H9 (cell line): ENCODE data around the gene TYMP. TPM values are rescaled to one million over a fixed set of nuclear protein-coding genes. Genes with fewer than 3 reads are reported as not detected.

Experiments
- DNase-seq: peaks from one replicate; pipeline ENCODE4 v3.0.0-alpha.2; 2017
- H2AFZ ChIP-seq: one replicate; pipeline ENCODE4 v1.6.1; 2013; ENCODE audit warnings: mild to moderate bottlenecking, low read length, control low read depth, moderate library complexity
- H2AK5ac ChIP-seq: 2 replicates; pipeline ENCODE4 v1.6.1; 2013; ENCODE audit warnings: low read length, control low read depth, mixed read lengths; ENCODE audit not compliant: insufficient read length
- H2BK120ac ChIP-seq: one replicate; pipeline ENCODE4 v1.6.1; 2013; ENCODE audit warnings: low read depth, mild to moderate bottlenecking, low read length, control low read depth, inconsistent platforms; ENCODE audit not compliant: poor library complexity, severe bottlenecking
- H2BK12ac ChIP-seq: 2 replicates; pipeline ENCODE4 v1.6.1; 2013; ENCODE audit warnings: low read length, control low read depth, mixed read lengths, low read depth; ENCODE audit not compliant: insufficient read length
- H2BK15ac ChIP-seq: 2 replicates; pipeline ENCODE4 v1.6.1; 2013; ENCODE audit warnings: low read depth, low read length, control low read depth
- H2BK20ac ChIP-seq: one replicate; pipeline ENCODE4 v1.6.1; 2013; ENCODE audit warnings: low read depth, mild to moderate bottlenecking, low read length, control low read depth, inconsistent platforms; ENCODE audit not compliant: poor library complexity, severe bottlenecking
- H2BK5ac ChIP-seq: 2 replicates; pipeline ENCODE4 v1.6.1; 2013; ENCODE audit warnings: low read length, control low read depth, mixed read lengths; ENCODE audit not compliant: insufficient read length
- H3K14ac ChIP-seq: 2 replicates; pipeline ENCODE4 v1.6.1; 2013; ENCODE audit warnings: low read length, control low read depth; ENCODE audit not compliant: insufficient read depth
- H3K18ac ChIP-seq: 2 replicates; pipeline ENCODE4 v1.6.1; 2013; ENCODE audit warnings: low read depth, mild to moderate bottlenecking, mixed read lengths, low read length, control low read depth; ENCODE audit not compliant: insufficient read length
- H3K23ac ChIP-seq: 2 replicates; pipeline ENCODE4 v1.6.1; 2013; ENCODE audit warnings: low read length, control low read depth, mixed read lengths, low read depth; ENCODE audit not compliant: insufficient read length
- H3K23me2 ChIP-seq: 2 replicates; pipeline ENCODE4 v1.6.1; 2013; ENCODE audit warnings: low read depth, mild to moderate bottlenecking, mixed read lengths, low read length, control low read depth; ENCODE audit not compliant: insufficient read length, poor library complexity, severe bottlenecking
- H3K27ac ChIP-seq: 2 replicates; pipeline ENCODE4 v1.5.1; 2013; ENCODE audit warnings: low read length, control low read depth, mixed read lengths, low read depth; ENCODE audit not compliant: insufficient read length
- H3K27me3 ChIP-seq: 2 replicates; pipeline ENCODE4 v1.6.1; 2013; ENCODE audit warnings: low read length, control low read depth, inconsistent platforms; ENCODE audit not compliant: insufficient read depth
- H3K4ac ChIP-seq: 2 replicates; pipeline ENCODE4 v1.6.1; 2013; ENCODE audit warnings: low read depth, mild to moderate bottlenecking, control low read depth, inconsistent platforms, low read length, moderate library complexity
- H3K4me1 ChIP-seq: 2 replicates; pipeline ENCODE4 v1.6.1; 2013; ENCODE audit warnings: low read length, control low read depth, inconsistent platforms; ENCODE audit not compliant: insufficient read depth
- H3K4me2 ChIP-seq: 2 replicates; pipeline ENCODE4 v1.6.1; 2013; ENCODE audit warnings: low read length, control low read depth, mixed read lengths; ENCODE audit not compliant: insufficient read length, insufficient read depth
- H3K56ac ChIP-seq: 2 replicates; pipeline ENCODE4 v1.6.1; 2013; ENCODE audit warnings: low read depth, mild to moderate bottlenecking, mixed read lengths, low read length, control low read depth; ENCODE audit not compliant: insufficient read length
- H3K79me1 ChIP-seq: 2 replicates; pipeline ENCODE4 v1.6.1; 2013; ENCODE audit warnings: low read depth, mild to moderate bottlenecking, moderate library complexity, low read length, control low read depth, inconsistent platforms; ENCODE audit not compliant: insufficient read depth, poor library complexity, severe bottlenecking
- H3K79me2 ChIP-seq: 2 replicates; pipeline ENCODE4 v1.6.1; 2013; ENCODE audit warnings: low read length, control low read depth, inconsistent platforms; ENCODE audit not compliant: insufficient read depth
- H3K9ac ChIP-seq: 2 replicates; pipeline ENCODE4 v1.6.1; 2013; ENCODE audit warnings: low read length, control low read depth, mixed read lengths; ENCODE audit not compliant: insufficient read length; ENCODE audit errors: extremely low read depth
- H3K9me3 ChIP-seq: one replicate; pipeline ENCODE4 v1.6.1; 2013; ENCODE audit warnings: low read depth, low read length, inconsistent platforms; ENCODE audit not compliant: control insufficient read depth
- H3T11ph ChIP-seq: one replicate; pipeline ENCODE4 v1.6.1; 2013; ENCODE audit warnings: mild to moderate bottlenecking, low read length, control low read depth, inconsistent platforms
- H4K20me1 ChIP-seq: one replicate; pipeline ENCODE4 v1.6.1; 2013; ENCODE audit not compliant: control insufficient read depth, insufficient read length, insufficient read depth
- H4K5ac ChIP-seq: 2 replicates; pipeline ENCODE4 v1.6.1; 2013; ENCODE audit warnings: low read depth, mild to moderate bottlenecking, mixed read lengths, low read length, control low read depth; ENCODE audit not compliant: insufficient read length
- H4K8ac ChIP-seq: replicated peaks from 2 replicates; pipeline ENCODE4 v1.6.1; 2013; ENCODE audit warnings: low read length, control low read depth, mixed read lengths, low read depth; ENCODE audit not compliant: insufficient read length
- H4K91ac ChIP-seq: 2 replicates; pipeline ENCODE4 v1.6.1; 2013; ENCODE audit warnings: low read depth, mild to moderate bottlenecking, moderate library complexity, mixed read lengths, low read length, control low read depth; ENCODE audit not compliant: insufficient read length
- H3K27ac Mint-ChIP-seq, 3 experiments: 2 replicates in 2 of 3; 3 replicates in 1 of 3; pipeline ENCODE4 v1.8.0; 2020 to 2021; ENCODE audit warnings: mixed read lengths in 3 of 3, mild to moderate bottlenecking in 1 of 3, moderate library complexity in 1 of 3
- H3K27me3 Mint-ChIP-seq: 2 replicates; pipeline ENCODE4 v1.8.0; 2021; ENCODE audit warnings: low read depth, mild to moderate bottlenecking, moderate library complexity, mixed read lengths
- H3K36me3 Mint-ChIP-seq, 3 experiments: 2 replicates in 2 of 3; 3 replicates in 1 of 3; pipeline ENCODE4 v1.8.0; 2020 to 2021; ENCODE audit warnings: low read depth in 3 of 3, mixed read lengths in 3 of 3; ENCODE audit not compliant: insufficient read depth in 1 of 3
- H3K4me1 Mint-ChIP-seq, 2 experiments: 2 replicates each; pipeline ENCODE4 v1.8.0; 2020; ENCODE audit warnings: mixed read lengths in 2 of 2
- H3K4me3 Mint-ChIP-seq, 2 experiments: 2 replicates in 1 of 2; 3 replicates in 1 of 2; pipeline ENCODE4 v1.8.0; 2020 to 2021; ENCODE audit warnings: mild to moderate bottlenecking in 2 of 2, mixed read lengths in 2 of 2, moderate library complexity in 1 of 2
- H3K9me3 Mint-ChIP-seq, 2 experiments: 2 replicates in 1 of 2; 3 replicates in 1 of 2; pipeline ENCODE4 v1.8.0; 2020; ENCODE audit warnings: mild to moderate bottlenecking in 2 of 2, mixed read lengths in 2 of 2, moderate library complexity in 1 of 2
- CTCF ChIP-seq: fragments of 200-600 bp; sonication (generic); conservative IDR thresholded peaks from 3 replicates; pipeline ENCODE4 v1.8.0; 2021; ENCODE audit warnings: antibody characterized with exemption, mild to moderate bottlenecking
- WGBS: extraction: QIAGEN DNeasy Blood & Tissue Kit; methylation state at CpG from one replicate; pipeline ENCODE4 v1.1.7; 2013; ENCODE audit warnings: missing lambda C conversion rate, low lambda C conversion rate, mixed read lengths; ENCODE audit not compliant: insufficient read length; ENCODE audit errors: extremely low coverage; 5-methylcytosine and 5-hydroxymethylcytosine counted together
- total RNA-seq: library from RNA; stranded (reverse); gene quantifications from 2 replicates; pipeline ENCODE4 v1.2.1, GENCODE V29; 2021

The TYMP gene
- total RNA-seq, 1 experiment from 2014 or later = 1.0 TPM

DNA sequence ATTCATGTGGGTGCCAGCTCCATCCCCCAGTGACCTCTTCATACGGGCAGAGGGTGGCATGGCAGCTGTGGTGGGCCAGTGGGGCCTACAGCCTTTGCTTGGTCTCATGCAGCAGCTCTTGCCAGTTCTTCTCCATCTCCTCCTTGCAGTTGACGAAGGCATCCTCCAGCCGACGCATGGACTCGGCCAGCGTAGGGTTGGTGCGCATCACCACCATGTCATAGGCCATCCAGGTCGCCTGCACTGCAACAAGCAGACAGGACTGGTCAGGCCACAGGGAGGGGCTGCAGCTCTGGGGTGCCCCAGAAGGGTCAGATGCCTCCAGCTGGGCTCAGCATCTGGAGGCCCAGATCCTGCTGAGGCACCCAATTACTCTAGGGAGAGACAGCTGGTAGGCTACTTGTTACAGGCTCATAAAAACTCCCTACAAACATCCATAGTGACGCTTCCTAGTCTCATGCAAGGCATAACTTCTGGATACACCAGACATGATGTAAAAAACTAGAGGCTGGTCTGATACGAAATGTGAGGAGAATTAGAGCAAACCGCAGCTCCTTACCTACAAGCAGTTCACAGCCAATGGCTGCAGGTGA, 21.4 kb upstream of the TYMP start:
- H3K27me3 ChIP-seq = no peaks in the 10 kb centered on the region
- H3K4me2 ChIP-seq = no peak overlapping the region
- H4K20me1 ChIP-seq = no peaks in the 10 kb centered on the region
- H3K9me3 ChIP-seq = no peaks in the 10 kb centered on the region
- H3K9ac ChIP-seq = no peak overlapping the region
- no peaks in the 10 kb centered on the region for H3K4me1 ChIP-seq
- no peaks in the 10 kb centered on the region for H3K23me2 ChIP-seq
- no peaks in the 10 kb centered on the region for H3K79me1 ChIP-seq
- no peak overlapping the region for H4K8ac ChIP-seq
- TF ChIP-seq CTCF = no peak
- no peak overlapping the region for H2BK20ac ChIP-seq
- H3K79me2 ChIP-seq = no peaks in the 10 kb centered on the region
- no peak overlapping the region for H2BK5ac ChIP-seq
- H2AK5ac ChIP-seq = no peak overlapping the region
- H3K36me3 Mint-ChIP-seq = no peaks in the 10 kb centered on the region
- no peak overlapping the region for H3T11ph ChIP-seq
- peaks cover 10 to 11% of the 10 kb centered on the region in 2 experiments for H3K4me1 Mint-ChIP-seq
- DNase-seq = no peak
- no peak overlapping the region for H4K91ac ChIP-seq
- H2BK15ac ChIP-seq = no peak overlapping the region
- H3K14ac ChIP-seq = no peak overlapping the region
- no peak overlapping the region for H3K23ac ChIP-seq
- H2AFZ ChIP-seq = no peak overlapping the region
- H3K56ac ChIP-seq = no peak overlapping the region
- H3K27ac Mint-ChIP-seq = no peak overlapping the region
- no peak overlapping the region for H3K4me3 Mint-ChIP-seq
- H4K5ac ChIP-seq = no peak overlapping the region
- H3K18ac ChIP-seq = no peak overlapping the region
- no peak overlapping the region for H2BK120ac ChIP-seq
- WGBS = no CpG with 5 or more reads among the region's 11 CpGs
- no peaks in the 10 kb centered on the region for H3K9me3 Mint-ChIP-seq
- peaks cover 11% of the 10 kb centered on the region for H3K27me3 Mint-ChIP-seq
- no peak overlapping the region for H2BK12ac ChIP-seq
- H3K27ac ChIP-seq = no peak overlapping the region
- no peak overlapping the region for H3K4ac ChIP-seq
